HG03354 (cell line): ENCODE data around the gene KLHDC4.
"Not testable (repeated sequence)": the region's sequence is repeated elsewhere in the genome, so short reads cannot be mapped to it uniquely, and the experiment has no call there.

Source experiments
- ATAC-seq: cut with Tn5 transposase; IDR thresholded peaks from one replicate; pipeline ENCODE4 v1.9.1; 2021; ENCODE audit warnings: mild to moderate bottlenecking; ENCODE audit not compliant: unreplicated experiment, poor library complexity, severe bottlenecking

Gene KLHDC4

DNA sequence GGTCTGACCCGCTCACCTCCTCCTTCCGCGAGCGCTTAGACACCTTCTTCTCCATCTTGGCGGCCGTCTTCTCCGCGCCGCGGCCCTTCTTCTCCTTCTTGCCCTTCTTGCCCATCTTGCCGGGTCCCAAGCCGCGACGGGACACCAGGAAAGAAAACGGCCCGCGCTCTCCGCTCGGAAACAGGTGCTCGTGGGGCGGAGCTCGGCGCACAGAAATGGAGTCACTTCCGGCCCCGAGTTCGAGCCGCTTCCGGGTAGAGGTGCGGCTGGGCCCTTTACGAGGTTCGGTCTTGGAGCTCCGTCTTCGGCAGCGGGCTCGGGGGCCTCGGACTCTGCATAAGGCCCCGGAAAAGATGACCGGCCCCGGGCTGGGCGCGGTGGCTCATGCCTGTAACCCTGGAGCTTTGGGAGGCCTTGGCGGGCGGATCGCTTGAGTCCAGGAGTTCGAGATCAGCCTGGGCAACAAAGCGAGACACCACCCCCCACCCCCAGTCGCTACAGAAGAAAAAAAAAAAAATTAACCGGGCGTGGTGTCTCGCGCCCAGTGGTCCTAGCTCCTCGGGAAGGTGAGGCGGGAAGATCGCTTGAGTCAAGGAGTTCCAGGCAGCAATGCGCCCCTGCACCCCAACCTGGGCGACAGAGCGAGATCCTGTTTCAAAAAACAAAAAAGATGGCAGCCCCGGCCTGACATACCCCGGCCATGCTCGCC is at the start of gene KLHDC4:
Gene KLHDC4 (minus strand): TSS at position 211 of the 709 bp plus-strand sequence. CDS start 96 bp downstream, at position 115.
- ATAC-seq: peak; percentile 86

DNA sequence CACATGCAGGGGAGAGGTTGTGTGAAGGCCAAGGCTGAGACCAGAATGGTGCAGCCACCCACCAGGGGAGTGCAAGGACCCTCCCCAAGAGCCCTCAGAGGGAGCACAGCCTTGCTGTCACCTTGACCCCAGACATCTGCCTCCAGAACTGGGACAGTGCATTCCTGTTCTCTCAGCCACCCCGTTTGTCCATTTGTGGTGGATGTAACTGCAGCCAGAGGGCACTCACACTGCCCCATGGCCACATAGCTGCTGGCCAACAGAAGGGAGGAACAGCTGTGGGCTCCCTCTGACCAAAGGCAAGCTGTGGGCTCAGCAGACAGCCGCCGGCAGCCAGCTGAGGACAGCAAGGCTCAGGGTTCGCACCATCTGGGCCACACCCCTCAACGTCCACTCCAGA is 49.8 kb upstream of the KLHDC4 start:
- no peak for ATAC-seq

DNA sequence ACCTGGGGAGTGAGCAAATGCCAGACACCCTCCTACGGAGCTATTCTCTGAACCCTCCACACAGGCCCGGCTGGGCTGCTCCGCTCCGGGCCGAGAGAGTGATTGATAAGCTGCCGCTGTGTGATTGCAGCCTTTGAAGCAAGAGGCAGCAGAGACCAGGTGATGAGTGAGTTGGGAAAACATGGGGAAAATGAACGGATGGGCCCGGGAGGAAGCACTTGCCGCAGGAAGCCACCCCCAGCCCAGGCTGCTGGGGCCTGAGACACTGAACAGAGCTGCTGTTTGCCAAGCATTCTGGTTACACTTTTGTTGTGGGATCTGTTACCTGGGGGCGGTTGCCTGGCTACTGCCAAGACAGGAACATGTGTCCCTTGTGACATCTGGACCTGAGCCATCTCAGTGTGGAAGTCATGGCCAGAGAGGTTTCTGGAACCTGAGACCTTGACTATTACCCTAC is 46.4 kb upstream of the KLHDC4 start:
- ATAC-seq: no peak

DNA sequence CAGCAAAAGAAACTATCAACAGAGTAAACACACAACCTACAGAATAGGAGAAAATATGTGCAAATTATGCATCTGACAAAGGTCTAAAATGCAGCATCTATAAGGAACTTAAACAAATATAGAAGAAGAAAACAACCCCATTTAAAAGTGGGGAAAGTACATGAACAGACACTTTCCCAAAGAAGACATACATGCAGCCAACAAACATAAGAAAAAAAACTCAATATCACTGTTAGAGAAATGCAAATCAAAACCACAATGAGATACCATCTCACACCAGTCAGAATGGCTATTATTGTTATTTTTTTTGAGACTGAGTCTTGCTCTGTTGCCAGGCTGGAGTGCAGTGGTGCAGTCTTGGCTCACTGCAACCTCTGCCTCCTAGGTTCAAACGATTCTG is 45.7 kb upstream of the KLHDC4 start:
- not testable (repeated sequence) for ATAC-seq

DNA sequence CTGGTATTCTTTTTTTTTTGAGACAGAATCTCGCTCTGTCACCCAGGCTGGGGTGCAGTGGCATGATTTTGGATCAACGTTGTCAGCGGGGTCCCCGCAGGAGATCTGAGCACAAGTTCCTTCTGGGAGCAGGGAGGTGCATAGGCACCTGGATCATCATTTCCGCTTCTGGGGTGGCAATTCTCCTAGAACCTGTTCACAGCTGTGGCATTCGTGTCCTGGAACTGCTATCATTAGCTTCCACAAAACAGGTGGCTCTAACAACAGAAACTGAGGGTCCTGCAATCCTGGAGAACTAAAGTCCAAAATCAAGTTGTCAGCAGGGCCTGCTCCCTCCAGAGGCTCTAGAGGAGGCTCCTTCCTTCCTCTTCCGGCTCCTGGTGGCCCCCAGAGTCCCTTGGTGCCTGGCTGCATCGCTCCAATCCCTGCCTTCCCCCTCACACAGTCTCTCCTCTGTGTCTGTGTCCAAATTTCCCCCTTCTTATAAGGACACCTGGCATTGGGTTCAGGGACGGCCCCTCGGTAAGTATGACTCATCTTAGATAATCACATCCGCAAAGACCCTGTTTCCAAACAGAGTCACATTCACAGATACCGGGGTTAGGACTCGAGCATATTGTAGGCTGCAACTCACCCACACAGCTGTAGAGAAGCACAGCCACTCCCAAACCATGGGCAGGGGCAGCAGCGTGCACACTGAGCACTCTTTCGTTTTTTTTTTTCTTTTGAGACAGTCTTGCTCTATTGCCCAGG is 43.5 kb upstream of the KLHDC4 start:
- ATAC-seq: peak; percentile 55

DNA sequence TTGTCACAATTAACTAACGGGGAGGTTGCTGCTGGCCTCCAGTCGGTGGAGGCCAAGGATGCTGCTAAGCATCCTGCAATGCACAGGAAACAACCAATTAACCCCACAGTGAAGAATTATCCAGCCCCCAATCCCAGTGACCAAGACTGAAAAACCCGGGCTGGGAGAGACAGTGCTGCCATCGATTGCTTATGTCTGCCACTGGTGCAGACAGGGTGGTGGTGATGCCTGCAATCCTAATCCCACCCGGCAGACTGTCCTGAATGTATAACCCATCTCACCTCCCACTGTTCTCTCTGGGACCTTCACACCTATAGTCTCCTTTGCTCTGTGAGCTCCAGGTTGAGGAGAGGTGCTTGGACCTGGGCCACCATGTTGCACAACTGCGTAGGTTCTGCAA is 42.3 kb upstream of the KLHDC4 start:
- ATAC-seq: no peak

DNA sequence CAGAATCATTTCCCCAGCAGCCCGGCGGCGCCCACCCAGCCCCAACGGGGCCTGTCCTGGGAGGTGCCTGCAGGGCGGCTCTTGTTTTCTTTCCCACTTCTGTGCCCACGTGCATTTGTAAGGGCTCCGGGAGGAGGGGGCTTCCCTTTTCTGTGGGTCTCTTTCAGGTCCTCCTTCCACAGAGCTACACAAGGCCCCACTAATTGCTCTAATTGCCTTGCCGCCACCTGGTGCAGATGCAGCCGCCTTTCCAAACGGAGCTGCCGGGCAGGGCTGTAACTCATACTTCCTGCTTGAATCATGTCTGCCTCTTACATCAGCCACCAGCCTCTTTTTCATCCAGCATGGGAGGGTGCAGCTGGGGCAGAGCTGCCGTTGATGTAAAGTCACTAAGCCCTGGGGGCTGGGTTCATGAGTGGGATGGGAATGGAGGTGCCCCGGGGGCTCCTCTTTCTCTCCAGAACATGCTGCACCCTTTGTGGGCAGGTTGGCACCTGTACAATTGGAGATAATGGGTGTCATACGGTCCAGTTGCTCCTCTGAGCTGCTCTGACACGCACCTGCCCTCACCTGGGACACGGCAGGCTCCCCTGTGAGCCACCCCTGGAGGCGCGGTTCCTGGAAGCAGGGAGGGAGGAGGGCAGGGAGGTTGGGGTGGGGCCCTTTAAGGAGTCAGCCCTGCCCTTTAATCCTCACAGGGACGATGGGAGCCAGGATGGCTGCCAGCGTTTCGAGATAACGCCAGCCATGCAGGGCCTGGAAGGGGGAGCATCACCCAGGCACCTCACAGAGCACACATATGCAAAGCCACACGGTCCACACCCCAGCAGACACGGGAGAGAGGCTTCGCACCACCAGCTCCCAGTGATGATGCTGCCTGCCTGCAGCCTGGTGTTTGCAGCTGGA is 41.1 kb upstream of the KLHDC4 start:
- no peak for ATAC-seq

DNA sequence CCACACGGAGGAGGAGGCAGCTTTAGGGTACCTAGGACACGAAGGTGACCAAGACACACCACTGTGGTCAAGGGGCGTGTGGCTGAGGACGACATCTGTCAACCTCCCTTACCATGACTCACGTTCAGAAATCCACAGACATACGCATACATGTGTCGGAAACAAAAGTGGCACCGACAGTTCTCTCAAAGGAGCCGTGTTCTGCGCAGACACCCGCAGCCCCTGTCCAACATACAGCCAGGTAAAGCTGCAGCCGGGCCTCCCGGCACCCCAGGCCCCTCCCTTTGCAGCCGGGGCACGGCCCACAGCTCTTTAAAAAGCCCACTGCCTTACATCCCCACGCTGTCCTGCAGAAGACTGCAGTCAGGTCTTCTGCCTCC is 40.5 kb upstream of the KLHDC4 start:
- no peak for ATAC-seq

DNA sequence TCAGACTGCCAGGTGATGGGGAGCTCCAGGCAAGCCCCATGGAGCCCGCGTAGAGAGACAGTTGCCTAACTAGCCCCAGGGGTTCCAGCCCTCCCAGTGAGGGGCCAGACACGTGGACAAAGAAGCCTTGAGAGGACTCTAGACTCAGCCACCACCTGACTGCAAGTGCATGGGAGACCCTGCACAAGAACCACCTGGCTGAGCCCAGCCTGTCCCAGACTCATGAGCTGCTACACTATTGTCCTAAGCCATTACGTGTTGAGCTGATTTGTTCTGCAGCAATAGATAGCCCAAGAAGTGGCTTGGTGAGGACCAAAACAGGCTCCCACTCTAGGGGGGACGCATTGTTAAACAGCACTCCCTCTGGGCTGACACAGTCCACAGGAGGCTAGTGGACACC is 37.6 kb upstream of the KLHDC4 start:
- no peak for ATAC-seq

DNA sequence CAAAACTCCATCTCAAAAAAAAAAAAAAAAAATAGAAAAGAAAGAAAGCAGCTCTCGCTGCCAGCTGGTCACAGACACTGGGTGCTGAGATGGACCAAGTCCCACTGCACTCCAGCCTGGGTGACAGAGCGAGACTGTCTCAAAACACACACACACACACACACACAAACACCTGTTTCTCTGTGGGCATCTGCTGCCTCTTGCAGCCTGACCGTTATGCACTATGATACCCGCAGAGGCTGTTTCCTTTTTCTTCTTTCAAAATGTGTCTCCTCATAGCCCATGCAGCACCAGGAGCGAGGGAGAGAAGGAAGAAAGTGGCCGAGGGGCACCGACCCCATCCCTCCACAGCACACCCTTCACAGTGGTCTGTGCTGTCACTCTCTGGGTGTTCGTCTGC is 36.9 kb upstream of the KLHDC4 start:
- no peak for ATAC-seq

DNA sequence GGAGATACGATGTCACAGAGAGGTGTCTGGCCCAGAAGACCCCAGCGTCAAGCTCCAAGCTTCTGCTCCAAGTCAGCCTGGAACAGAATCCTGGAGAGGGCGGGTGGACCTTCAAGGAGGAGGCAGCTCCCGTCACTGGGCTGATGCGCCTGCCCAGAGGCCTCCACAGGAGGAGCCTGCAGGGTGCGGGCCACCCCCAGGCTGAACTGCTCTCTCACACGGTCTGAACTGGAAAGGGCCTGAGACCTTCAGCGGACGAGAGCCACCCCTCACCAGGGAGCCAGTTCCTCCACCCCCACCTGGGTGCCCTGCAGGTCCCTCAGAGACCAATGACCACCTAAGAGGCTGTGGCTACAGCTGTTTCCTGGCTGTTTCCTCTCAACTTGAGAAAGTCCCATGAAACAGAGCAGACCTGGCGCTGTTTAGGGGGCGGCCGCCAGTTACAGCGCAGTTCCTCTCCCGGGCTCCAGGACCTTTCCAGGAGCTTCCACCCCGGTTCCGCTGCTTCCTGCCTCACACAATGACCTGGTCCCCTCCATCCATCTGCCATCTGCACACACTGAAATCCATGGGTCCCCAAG is 36.0 kb upstream of the KLHDC4 start:
- ATAC-seq: no peak

DNA sequence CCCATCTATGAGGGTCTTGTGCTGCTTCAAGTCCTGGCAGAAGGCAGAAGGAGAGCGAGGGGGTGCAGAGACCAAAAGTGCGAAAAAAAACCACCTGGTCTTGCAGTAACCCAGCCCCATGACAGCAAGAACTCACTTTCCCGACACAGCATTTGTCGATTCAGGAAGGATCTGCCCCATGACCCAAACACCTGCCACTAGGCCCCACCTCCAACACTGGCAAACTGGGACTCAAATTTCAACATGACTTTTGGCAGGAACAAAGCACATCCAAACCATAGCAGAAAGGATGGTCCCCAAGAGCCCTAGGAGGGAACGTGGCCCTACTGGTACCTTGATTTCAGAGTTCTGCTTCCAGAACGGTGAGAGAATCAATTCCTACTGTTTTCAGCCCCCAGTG is 34.7 kb upstream of the KLHDC4 start:
- ATAC-seq: no peak

DNA sequence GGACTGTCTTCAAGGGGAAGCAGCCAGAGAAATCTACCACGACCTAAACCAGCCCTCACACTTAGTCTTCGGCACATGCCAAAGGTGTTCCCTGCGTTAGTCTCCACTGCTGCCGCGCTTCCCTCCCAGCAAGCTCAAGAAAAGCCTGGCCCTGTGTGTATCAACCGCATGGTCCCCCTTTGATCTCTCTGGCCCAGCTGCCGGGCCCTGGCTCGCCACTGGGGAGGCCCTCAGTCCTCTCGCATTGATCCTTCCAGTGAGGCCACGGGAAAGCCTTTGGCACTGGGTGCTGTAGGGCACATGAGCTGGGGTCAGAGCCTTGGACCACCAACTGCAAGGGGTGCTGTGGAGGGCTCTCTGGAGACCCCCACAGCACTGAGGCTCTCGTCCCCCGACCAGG is 29.6 kb upstream of the KLHDC4 start:
- ATAC-seq: no peak

DNA sequence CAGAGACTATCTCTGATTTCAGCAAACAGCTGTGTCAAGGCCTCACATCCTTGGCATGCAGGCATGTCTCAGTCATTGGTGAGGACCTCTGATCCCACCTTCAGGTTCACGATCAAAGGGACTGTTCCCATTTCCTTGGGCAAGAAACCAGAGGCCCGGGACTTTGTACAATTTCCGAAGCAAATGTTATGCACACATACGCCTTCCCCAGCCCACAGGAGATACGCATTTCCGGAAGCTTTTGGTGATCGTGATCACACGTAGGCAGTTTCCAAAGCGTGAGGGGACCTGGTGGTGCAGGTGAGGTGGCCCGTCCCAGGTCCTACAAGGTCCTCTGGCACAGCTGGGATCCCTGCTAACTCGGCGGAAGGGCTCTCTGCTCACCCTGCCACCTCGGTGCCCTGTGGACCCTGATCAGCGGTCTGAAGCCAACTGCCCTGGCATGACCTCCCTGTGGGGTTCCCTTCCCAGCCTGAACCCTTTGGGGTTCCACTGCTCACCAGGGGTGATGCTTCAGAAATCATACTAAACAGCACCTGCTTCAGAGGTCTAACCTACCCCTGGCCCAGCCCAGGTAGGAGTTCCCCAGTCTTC is 28.8 kb upstream of the KLHDC4 start:
- no peak for ATAC-seq

DNA sequence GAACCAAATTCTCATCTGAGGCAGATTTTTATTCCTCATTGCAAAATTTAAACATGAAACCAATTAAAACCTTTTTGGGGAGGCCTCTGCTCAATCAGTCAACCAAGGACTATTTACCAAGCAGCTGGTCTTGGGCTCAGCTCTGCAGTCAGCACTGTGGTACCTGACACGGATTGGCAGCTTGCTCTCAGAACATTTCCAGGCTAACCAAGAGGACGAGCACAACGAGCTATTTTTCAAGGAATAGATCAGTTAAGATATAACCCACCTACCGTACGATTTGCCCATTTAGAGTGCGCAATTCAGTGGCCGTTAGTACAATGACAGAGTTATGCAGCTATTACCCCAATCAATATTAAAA is 26.4 kb upstream of the KLHDC4 start:
- no peak for ATAC-seq

DNA sequence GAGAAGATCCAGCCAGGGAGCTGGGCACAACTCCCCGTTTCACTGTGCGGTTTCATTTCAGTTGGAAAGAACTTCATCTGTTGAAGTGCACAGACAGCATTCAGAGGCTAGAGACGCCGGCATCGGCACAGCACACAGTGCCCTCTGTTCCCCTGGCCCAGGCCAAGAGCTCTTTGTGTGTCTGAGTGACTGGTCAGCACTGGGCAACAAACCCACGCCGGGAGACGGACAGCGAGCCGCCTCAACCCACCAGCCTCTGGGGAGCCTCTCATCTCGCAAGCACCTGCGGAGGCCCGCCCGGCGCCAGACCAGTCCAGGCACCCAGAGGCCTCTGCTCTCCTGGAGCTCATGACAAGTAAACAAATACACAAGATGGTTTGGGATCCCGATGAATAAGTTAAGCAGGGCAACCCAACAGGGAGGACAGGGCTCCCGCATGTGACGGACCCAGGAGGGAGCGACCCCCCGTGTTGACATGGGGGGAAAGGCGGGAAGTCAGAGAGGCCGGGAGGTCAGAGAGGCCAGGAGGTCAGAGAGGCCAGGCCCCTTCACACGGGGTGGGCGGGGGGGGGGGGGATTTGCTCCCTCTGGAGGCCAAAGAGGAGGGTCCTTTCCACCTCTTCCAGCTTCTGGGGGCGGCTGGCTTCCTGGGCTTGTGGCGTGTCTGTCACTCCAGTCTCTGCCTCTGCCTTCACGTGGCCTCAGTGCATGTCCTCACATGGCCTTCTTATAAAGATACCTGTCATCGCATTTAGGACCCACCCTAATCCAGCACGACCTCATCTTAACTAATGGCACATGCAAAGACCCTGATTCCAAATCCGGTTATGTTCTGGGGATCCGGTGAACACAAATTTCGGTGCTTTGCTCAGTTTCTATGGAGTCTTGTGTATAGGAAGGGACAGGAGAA is 25.8 kb upstream of the KLHDC4 start:
- ATAC-seq: no peak

DNA sequence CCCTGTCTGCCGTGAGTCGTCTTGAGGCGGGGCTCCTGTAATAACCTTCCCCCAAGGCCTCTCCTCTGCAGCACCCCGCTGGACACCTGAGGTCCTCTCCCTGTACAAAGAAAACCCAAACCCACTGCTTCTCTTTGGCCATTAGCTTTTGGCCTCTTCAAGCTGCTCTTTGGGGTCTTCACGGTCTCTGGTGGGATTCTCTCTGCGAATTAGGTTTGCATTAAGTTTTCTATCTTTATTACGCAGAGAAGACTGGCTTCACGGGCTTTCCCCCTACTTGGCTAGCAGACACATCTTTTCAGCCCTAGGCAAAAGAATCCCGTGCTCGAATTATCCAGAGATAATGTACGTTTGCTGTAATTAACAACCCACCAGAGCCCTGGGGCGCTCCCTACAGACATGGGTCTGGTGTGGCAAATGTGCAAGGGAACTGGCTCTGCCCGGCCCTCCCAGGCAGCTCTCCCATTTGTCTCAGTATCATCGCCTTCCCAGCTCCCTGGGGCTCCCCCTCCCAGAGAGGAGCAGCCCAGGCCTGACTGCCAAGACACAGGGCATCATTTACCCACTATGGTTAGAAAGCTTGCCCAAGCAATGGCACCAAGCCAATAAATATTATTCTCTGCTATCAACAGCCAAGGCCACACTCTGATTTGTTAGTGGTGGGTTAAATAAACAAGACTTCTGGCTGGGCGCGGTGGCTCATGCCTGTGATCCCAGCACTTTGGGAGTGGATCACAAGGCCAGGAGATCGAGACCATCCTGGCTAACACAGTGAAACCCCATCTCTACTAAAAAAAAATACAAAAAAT is 24.7 kb upstream of the KLHDC4 start:
- no peak for ATAC-seq
